Neuronal stem cell (in vitro differentiated cells): ENCODE data around the gene STXBP5.

Experiments used
- DNase-seq: peaks from one replicate; pipeline ENCODE4 v3.0.0-alpha.2; 2013; ENCODE audit warnings: low spot score
- H2AFZ ChIP-seq: one replicate; pipeline ENCODE4 v1.6.1; 2013; ENCODE audit warnings: mild to moderate bottlenecking, low read length, inconsistent platforms
- H2AK5ac ChIP-seq: 2 replicates; pipeline ENCODE4 v1.6.1; 2013; ENCODE audit warnings: low read depth, mild to moderate bottlenecking, inconsistent platforms, low read length, moderate library complexity, mixed read lengths
- H2BK120ac ChIP-seq: 2 replicates; pipeline ENCODE4 v1.6.1; 2013; ENCODE audit warnings: low read depth, mild to moderate bottlenecking, inconsistent platforms, low read length, moderate library complexity, mixed read lengths
- H2BK12ac ChIP-seq: one replicate; pipeline ENCODE4 v1.6.1; 2013; ENCODE audit warnings: low read length, inconsistent platforms
- H2BK15ac ChIP-seq: 2 replicates; pipeline ENCODE4 v1.6.1; 2013; ENCODE audit warnings: mild to moderate bottlenecking, low read length, inconsistent platforms, mixed read lengths
- H2BK5ac ChIP-seq: one replicate; pipeline ENCODE4 v1.6.1; 2013; ENCODE audit warnings: inconsistent platforms, mild to moderate bottlenecking, low read length, moderate library complexity
- H3K14ac ChIP-seq: one replicate; pipeline ENCODE4 v1.6.1; 2013; ENCODE audit warnings: low read length, inconsistent platforms
- H3K18ac ChIP-seq: 2 replicates; pipeline ENCODE4 v1.6.1; 2013; ENCODE audit warnings: low read length, inconsistent platforms
- H3K23ac ChIP-seq: 2 replicates; pipeline ENCODE4 v1.6.1; 2013; ENCODE audit warnings: low read depth, mild to moderate bottlenecking, mixed read lengths, low read length, inconsistent platforms; ENCODE audit not compliant: poor library complexity
- H3K27ac ChIP-seq: replicated peaks from 3 replicates; pipeline ENCODE4 v1.5.1; 2013; ENCODE audit warnings: low read length, inconsistent platforms
- H3K27me3 ChIP-seq, 3 experiments: 2 replicates each; pipeline ENCODE4 v1.6.1; 2013; ENCODE audit warnings: low read length in 3 of 3, mild to moderate bottlenecking in 2 of 3, inconsistent platforms in 1 of 3, low read depth in 1 of 3, mixed read lengths in 1 of 3, moderate library complexity in 1 of 3; ENCODE audit not compliant: control insufficient read depth in 3 of 3, insufficient read depth in 3 of 3
- H3K36me3 ChIP-seq, 2 donors: replicated peaks in 1 of 2; 2 replicates each; pipeline ENCODE4 v1.6.1; 2013; ENCODE audit warnings: low read length in 2 of 2; ENCODE audit not compliant: control insufficient read depth in 2 of 2, insufficient read depth in 2 of 2
- H3K4ac ChIP-seq: 2 replicates; pipeline ENCODE4 v1.6.1; 2013; ENCODE audit warnings: inconsistent platforms, mild to moderate bottlenecking, low read length, moderate library complexity
- H3K4me1 ChIP-seq, 2 donors: 1 replicate in 1 of 2; 2 replicates in 1 of 2; pipeline ENCODE4 v1.6.1; 2013; ENCODE audit warnings: low read length in 2 of 2, low read depth in 1 of 2; ENCODE audit not compliant: control insufficient read depth in 2 of 2, insufficient read depth in 1 of 2
- H3K4me2 ChIP-seq: one replicate; pipeline ENCODE4 v1.6.1; 2013; ENCODE audit warnings: mild to moderate bottlenecking, low read length, inconsistent platforms; ENCODE audit not compliant: insufficient read depth, poor library complexity, severe bottlenecking
- H3K4me3 ChIP-seq, 2 donors: 2 replicates each; pipeline ENCODE4 v1.5.1; 2013; ENCODE audit warnings: low read length in 2 of 2, mild to moderate bottlenecking in 2 of 2, inconsistent platforms in 1 of 2, moderate library complexity in 1 of 2
- H3K79me1 ChIP-seq: one replicate; pipeline ENCODE4 v1.6.1; 2013; ENCODE audit warnings: low read depth, mild to moderate bottlenecking, inconsistent platforms, low read length, moderate library complexity
- H3K9ac ChIP-seq: one replicate; pipeline ENCODE4 v1.6.1; 2013; ENCODE audit warnings: mild to moderate bottlenecking, low read depth, low read length, inconsistent platforms; ENCODE audit not compliant: poor library complexity
- H3K9me3 ChIP-seq, 2 donors: replicated peaks in 1 of 2; 2 replicates each; pipeline versions ENCODE3 to v1.6.1; 2013; ENCODE audit warnings: low read length in 2 of 2, mild to moderate bottlenecking in 2 of 2, inconsistent platforms in 1 of 2, low read depth in 1 of 2, mixed read lengths in 1 of 2, moderate library complexity in 1 of 2; ENCODE audit not compliant: control insufficient read depth in 2 of 2, insufficient read depth in 1 of 2
- H4K8ac ChIP-seq: one replicate; pipeline ENCODE4 v1.6.1; 2013; ENCODE audit warnings: low read depth, mild to moderate bottlenecking, inconsistent platforms, low read length, moderate library complexity
- H4K91ac ChIP-seq: one replicate; pipeline ENCODE4 v1.6.1; 2013; ENCODE audit warnings: low read length, low read depth, mild to moderate bottlenecking, inconsistent platforms; ENCODE audit not compliant: poor library complexity
- WGBS, 2 donors: extraction: QIAGEN DNeasy Blood & Tissue Kit; methylation state at CpG; one replicate each; pipeline ENCODE4 v1.1.7; 2013; ENCODE audit warnings: missing lambda C conversion rate in 2 of 2, mixed read lengths in 1 of 2; ENCODE audit not compliant: insufficient read length in 2 of 2, insufficient replicate concordance in 1 of 2; ENCODE audit errors: extremely low coverage in 2 of 2; 5-methylcytosine and 5-hydroxymethylcytosine counted together

Gene STXBP5

GRCh38 chr6:147178355-147178754, 25.9 kb upstream of the STXBP5 start:
- Histone ChIP-seq H4K8ac (no peak overlapping the region), H3K4ac (no peak overlapping the region), H3K79me1 (no peaks in the 10 kb centered on the region), H3K18ac (no peak overlapping the region), H3K27ac (no peak overlapping the region), H3K4me3 (no peak overlapping the region), H3K9ac (no peak overlapping the region), H3K4me2 (no peak overlapping the region), H2BK5ac (no peak overlapping the region), H3K14ac (no peak overlapping the region), H3K27me3 (no peaks in the 10 kb centered on the region), H2AFZ (no peak overlapping the region), H3K36me3 (no peaks in the 10 kb centered on the region), H2BK120ac (no peak overlapping the region), H2AK5ac (no peak overlapping the region), H2BK15ac (no peak overlapping the region), H2BK12ac (no peak overlapping the region), H3K4me1 (no peaks in the 10 kb centered on the region), H3K9me3 (no peaks in the 10 kb centered on the region), H4K91ac (no peak overlapping the region), H3K23ac (no peak overlapping the region)
- no peak for DNase-seq

- Histone ChIP-seq H3K4me1 (no peaks in the 10 kb centered on the region), H2BK12ac (no peak overlapping the region), H3K23ac (no peak overlapping the region), H4K8ac (no peak overlapping the region), H4K91ac (no peak overlapping the region), H3K79me1 (no peaks in the 10 kb centered on the region), H2AFZ (no peak overlapping the region), H3K36me3 (no peaks in the 10 kb centered on the region), H2BK5ac (no peak overlapping the region), H2AK5ac (no peak overlapping the region), H3K14ac (no peak overlapping the region), H2BK120ac (no peak overlapping the region), H3K9ac (no peak overlapping the region), H3K18ac (no peak overlapping the region), H3K4ac (no peak overlapping the region), H3K4me3 (no peak overlapping the region), H3K27me3 (no peaks in the 10 kb centered on the region), H3K9me3 (no peaks in the 10 kb centered on the region), H3K27ac (no peak overlapping the region), H2BK15ac (no peak overlapping the region), H3K4me2 (no peak overlapping the region)
- WGBS, 2 donors: no CpG with 5 or more reads among the region's 3 CpGs
- DNase-seq: no peak
These were observed 24.4 kb upstream of the STXBP5 start for GRCh38 chr6:147179809-147180208.

DNA sequence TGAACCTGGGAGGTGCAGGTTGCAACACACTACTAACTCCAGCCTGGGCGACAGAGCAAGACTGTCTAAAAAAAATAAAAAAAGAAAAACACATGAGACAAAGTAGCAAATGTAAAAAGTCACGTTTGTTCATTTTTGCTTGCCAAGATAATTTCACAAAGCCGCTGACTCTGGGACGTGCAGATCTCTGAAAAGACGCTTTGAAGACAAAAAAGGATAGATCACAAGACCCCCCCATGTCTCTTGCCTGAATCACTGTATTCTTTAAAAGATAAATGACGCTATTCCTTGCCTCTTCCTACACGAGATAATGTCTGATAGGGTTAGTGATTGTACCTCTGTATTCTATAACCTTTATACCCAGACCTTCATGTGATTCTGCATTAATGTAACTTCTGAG, 23.3 kb upstream of the STXBP5 start:
- Histone ChIP-seq H3K4me3 (no peak overlapping the region), H2BK15ac (no peak overlapping the region), H3K4me2 (no peak overlapping the region), H2AK5ac (no peak overlapping the region), H2BK120ac (no peak overlapping the region), H3K27ac (no peak overlapping the region), H3K36me3 (no peaks in the 10 kb centered on the region), H3K79me1 (no peaks in the 10 kb centered on the region), H3K4me1 (no peaks in the 10 kb centered on the region), H3K9ac (no peak overlapping the region), H2BK12ac (no peak overlapping the region), H3K4ac (no peak overlapping the region), H2AFZ (no peak overlapping the region), H3K18ac (no peak overlapping the region), H4K91ac (no peak overlapping the region), H4K8ac (no peak overlapping the region), H2BK5ac (no peak overlapping the region), H3K9me3 (no peaks in the 10 kb centered on the region), H3K27me3 (no peaks in the 10 kb centered on the region), H3K23ac (no peak overlapping the region), H3K14ac (no peak overlapping the region)
- no CpG with 5 or more reads among the region's 7 CpGs for WGBS, 2 donors
- DNase-seq: no peak

- Histone ChIP-seq H2AFZ (no peak overlapping the region), H3K4me1 (no peaks in the 10 kb centered on the region), H3K14ac (no peak overlapping the region), H3K23ac (no peak overlapping the region), H3K4ac (no peak overlapping the region), H2BK12ac (no peak overlapping the region), H3K36me3 (no peaks in the 10 kb centered on the region), H2BK15ac (no peak overlapping the region), H3K9ac (no peak overlapping the region), H4K8ac (no peak overlapping the region), H3K79me1 (no peaks in the 10 kb centered on the region), H3K18ac (no peak overlapping the region), H2BK5ac (no peak overlapping the region), H3K27ac (no peak overlapping the region), H3K4me2 (no peak overlapping the region), H3K4me3 (no peak overlapping the region), H3K27me3 (no peaks in the 10 kb centered on the region), H4K91ac (no peak overlapping the region), H2AK5ac (no peak overlapping the region), H2BK120ac (no peak overlapping the region), H3K9me3 (no peaks in the 10 kb centered on the region)
- WGBS, 2 donors: no CpG with 5 or more reads among the region's 1 CpG
- no peak for DNase-seq
These were observed 19.8 kb upstream of the STXBP5 start for GRCh38 chr6:147184379-147184778.
